Mesenchymal stem cell (in vitro differentiated cells and primary cell): ENCODE measurements around the gene PLIN5.
A peak's percentile ranks its signal among the peaks of the same experiment; 100 is the strongest.

ENCODE experiments used
- DNase-seq: peaks from one replicate; pipeline ENCODE4 v3.0.0-alpha.2; 2013
- H2AFZ ChIP-seq: one replicate; pipeline ENCODE4 v1.6.1; 2013; ENCODE audit warnings: low read depth, mild to moderate bottlenecking, control low read depth, inconsistent platforms, low read length, moderate library complexity
- H2AK5ac ChIP-seq: 2 replicates; pipeline ENCODE4 v1.6.1; 2013; ENCODE audit warnings: low read length, moderate library complexity, mild to moderate bottlenecking, inconsistent platforms; ENCODE audit not compliant: severe bottlenecking
- H2BK120ac ChIP-seq: one replicate; pipeline ENCODE4 v1.6.1; 2013; ENCODE audit warnings: low read depth, mild to moderate bottlenecking, inconsistent platforms, low read length, moderate library complexity
- H2BK12ac ChIP-seq, 2 experiments: one replicate each; pipeline ENCODE4 v1.6.1; 2013; ENCODE audit warnings: inconsistent platforms in 2 of 2, low read length in 2 of 2, mild to moderate bottlenecking in 2 of 2, moderate library complexity in 2 of 2, control low read depth in 1 of 2
- H2BK15ac ChIP-seq: one replicate; pipeline ENCODE4 v1.6.1; 2013; ENCODE audit warnings: mild to moderate bottlenecking, low read depth, inconsistent platforms; ENCODE audit not compliant: poor library complexity, severe bottlenecking
- H2BK5ac ChIP-seq: 2 replicates; pipeline ENCODE4 v1.6.1; 2013; ENCODE audit warnings: low read depth, mild to moderate bottlenecking, low read length, control low read depth, inconsistent platforms; ENCODE audit not compliant: poor library complexity, severe bottlenecking
- H3K14ac ChIP-seq, 2 experiments: one replicate each; pipeline ENCODE4 v1.6.1; 2013; ENCODE audit warnings: inconsistent platforms in 2 of 2, low read length in 2 of 2, control low read depth in 1 of 2, mild to moderate bottlenecking in 1 of 2, moderate library complexity in 1 of 2
- H3K18ac ChIP-seq, 2 experiments: one replicate each; pipeline ENCODE4 v1.6.1; 2013; ENCODE audit warnings: inconsistent platforms in 2 of 2, low read length in 2 of 2, control low read depth in 1 of 2, low read depth in 1 of 2, mild to moderate bottlenecking in 1 of 2
- H3K23ac ChIP-seq, 2 experiments: one replicate each; pipeline ENCODE4 v1.6.1; 2013; ENCODE audit warnings: inconsistent platforms in 2 of 2, low read length in 2 of 2, mild to moderate bottlenecking in 2 of 2, moderate library complexity in 2 of 2, control low read depth in 1 of 2
- H3K27ac ChIP-seq: 2 replicates; pipeline ENCODE4 v1.5.1; 2013; ENCODE audit warnings: mild to moderate bottlenecking, moderate library complexity, low read length, control low read depth, inconsistent platforms; ENCODE audit not compliant: poor library complexity, severe bottlenecking
- H3K27me3 ChIP-seq, 2 experiments: 2 replicates each; pipeline versions ENCODE4 v1.6.1 to v1.7.0; 2013; ENCODE audit warnings: low read length in 2 of 2, mild to moderate bottlenecking in 2 of 2, moderate library complexity in 2 of 2, control low read depth in 1 of 2, inconsistent platforms in 1 of 2; ENCODE audit not compliant: control insufficient read depth in 1 of 2, insufficient read depth in 1 of 2
- H3K36me3 ChIP-seq, 2 experiments: 2 replicates each; pipeline versions ENCODE4 v1.6.1 to v1.7.0; 2013; ENCODE audit warnings: low read length in 2 of 2, control low read depth in 1 of 2, inconsistent platforms in 1 of 2, low read depth in 1 of 2, mild to moderate bottlenecking in 1 of 2; ENCODE audit not compliant: insufficient read depth in 2 of 2, control insufficient read depth in 1 of 2
- H3K4ac ChIP-seq, 2 experiments: one replicate each; pipeline ENCODE4 v1.6.1; 2013; ENCODE audit warnings: inconsistent platforms in 2 of 2, low read length in 2 of 2, mild to moderate bottlenecking in 2 of 2, moderate library complexity in 2 of 2, control low read depth in 1 of 2, low read depth in 1 of 2
- H3K4me1 ChIP-seq: 2 replicates; pipeline ENCODE4 v1.6.1; 2013; ENCODE audit warnings: low read depth, low read length, control low read depth; ENCODE audit not compliant: control insufficient read depth, insufficient read depth
- H3K4me2 ChIP-seq: 2 replicates; pipeline ENCODE4 v1.6.1; 2013; ENCODE audit warnings: low read length, mild to moderate bottlenecking, inconsistent platforms; ENCODE audit not compliant: poor library complexity, severe bottlenecking
- H3K4me3 ChIP-seq, 2 experiments: 2 replicates each; pipeline versions ENCODE4 v1.5.1 to v1.7.0; 2013; ENCODE audit warnings: low read length in 2 of 2, mild to moderate bottlenecking in 2 of 2, control low read depth in 1 of 2, low read depth in 1 of 2; ENCODE audit not compliant: insufficient read depth in 1 of 2
- H3K79me1 ChIP-seq: replicated peaks from 2 replicates; pipeline ENCODE4 v1.6.1; 2013; ENCODE audit warnings: mild to moderate bottlenecking, control low read depth, low read length, inconsistent platforms; ENCODE audit not compliant: poor library complexity, severe bottlenecking
- H3K9ac ChIP-seq: 2 replicates; pipeline ENCODE4 v1.7.0; 2013; ENCODE audit warnings: mild to moderate bottlenecking, low read length, moderate library complexity
- H3K9me3 ChIP-seq: 2 replicates; pipeline ENCODE4 v1.7.0; 2013; ENCODE audit warnings: mild to moderate bottlenecking, low read length; ENCODE audit not compliant: control insufficient read depth
- H4K8ac ChIP-seq: one replicate; pipeline ENCODE4 v1.6.1; 2013; ENCODE audit warnings: inconsistent platforms, mild to moderate bottlenecking, low read length, moderate library complexity
- H4K91ac ChIP-seq: one replicate; pipeline ENCODE4 v1.6.1; 2013; ENCODE audit warnings: mild to moderate bottlenecking, low read length, inconsistent platforms
- WGBS: methylation state at CpG from one replicate; pipeline ENCODE4 v1.1.7; 2013; ENCODE audit warnings: mixed read lengths; 5-methylcytosine and 5-hydroxymethylcytosine counted together

PLIN5 gene

GRCh38 chr19:4505570-4506448, 29.2 kb downstream of the PLIN5 start:
- no peak overlapping the region for H3K4me2 ChIP-seq

GRCh38 chr19:4504891-4505569, 30.0 kb downstream of the PLIN5 start:
- Histone ChIP-seq H2AK5ac (no peak overlapping the region), H3K9ac (no peak overlapping the region), H3K27me3 (no peaks in the 10 kb centered on the region), H2BK12ac (peak overlapping the region in 1 of 2 experiments; percentile 22), H3K4me3 (no peak overlapping the region), H3K4me1 (peaks cover 10% of the 10 kb centered on the region), H3K79me1 (peaks cover 4% of the 10 kb centered on the region), H2AFZ (no peak overlapping the region), H4K91ac (peak overlapping the region; percentile 35), H3K23ac (no peak overlapping the region), H2BK120ac (no peak overlapping the region), H3K14ac (no peak overlapping the region), H2BK15ac (no peak overlapping the region), H3K9me3 (no peaks in the 10 kb centered on the region), H3K4me2 (no peak overlapping the region), H3K27ac (no peak overlapping the region), H3K4ac (no peak overlapping the region), H3K18ac (no peak overlapping the region), H3K36me3 (peaks cover 42 to 84% of the 10 kb centered on the region in 2 experiments), H2BK5ac (no peak overlapping the region), H4K8ac (no peak overlapping the region)
- WGBS: 81% methylated on average over 14 of the region's 15 CpGs
- DNase-seq: no peak

More at GRCh38 chr19:4505570-4506448, 29.2 kb downstream of the PLIN5 start:
- peaks cover 10% of the 10 kb centered on the region for H3K4me1 ChIP-seq
- H3K23ac ChIP-seq: no peak overlapping the region
- no peaks in the 10 kb centered on the region for H3K9me3 ChIP-seq
- H3K18ac ChIP-seq: no peak overlapping the region
- no peak overlapping the region for H3K14ac ChIP-seq
- H3K27me3 ChIP-seq: no peaks in the 10 kb centered on the region
- peaks cover 4% of the 10 kb centered on the region for H3K79me1 ChIP-seq
- H3K4me3 ChIP-seq: no peak overlapping the region
- H2AK5ac ChIP-seq: no peak overlapping the region
- H3K4ac ChIP-seq: peak overlapping the region in 1 of 2 experiments; percentile 6
- H2BK120ac ChIP-seq: no peak overlapping the region
- DNase-seq: no peak
- H2AFZ ChIP-seq: no peak overlapping the region
- H2BK12ac ChIP-seq: no peak overlapping the region
- no peak overlapping the region for H2BK5ac ChIP-seq
- no peak overlapping the region for H3K27ac ChIP-seq
- H3K9ac ChIP-seq: no peak overlapping the region
- H4K91ac ChIP-seq: peak overlapping the region; percentile 56
- H3K36me3 ChIP-seq: peaks cover 41 to 76% of the 10 kb centered on the region in 2 experiments
- H2BK15ac ChIP-seq: no peak overlapping the region
- H4K8ac ChIP-seq: no peak overlapping the region
- 97% methylated on average over 34 of the region's 34 CpGs for WGBS

GRCh38 chr19:4504297-4504701, 30.7 kb downstream of the PLIN5 start:
- no peak overlapping the region for H2BK12ac ChIP-seq
- 94% methylated on average over 23 of the region's 23 CpGs for WGBS

GRCh38 chr19:4503825-4504170, 31.2 kb downstream of the PLIN5 start:
- Histone ChIP-seq H2BK15ac (no peak overlapping the region), H3K9ac (no peak overlapping the region), H2BK5ac (no peak overlapping the region), H3K4me1 (peaks cover 10% of the 10 kb centered on the region), H3K4me2 (no peak overlapping the region), H2BK120ac (no peak overlapping the region), H3K9me3 (no peaks in the 10 kb centered on the region), H3K14ac (no peak overlapping the region), H3K4ac (no peak overlapping the region), H3K36me3 (peaks cover 46 to 96% of the 10 kb centered on the region in 2 experiments), H3K27me3 (no peaks in the 10 kb centered on the region), H2AK5ac (no peak overlapping the region), H4K91ac (no peak overlapping the region), H3K4me3 (no peak overlapping the region), H2AFZ (no peak overlapping the region), H3K18ac (no peak overlapping the region), H3K27ac (no peak overlapping the region), H3K23ac (no peak overlapping the region), H3K79me1 (peaks cover 6% of the 10 kb centered on the region), H2BK12ac (no peak overlapping the region), H4K8ac (no peak overlapping the region)
- no peak for DNase-seq
- 92% methylated on average over 10 of the region's 10 CpGs for WGBS

More at GRCh38 chr19:4504297-4504701, 30.7 kb downstream of the PLIN5 start:
- H4K91ac ChIP-seq: no peak overlapping the region
- H2AK5ac ChIP-seq: no peak overlapping the region
- H3K18ac ChIP-seq: no peak overlapping the region
- H4K8ac ChIP-seq: no peak overlapping the region
- no peaks in the 10 kb centered on the region for H3K27me3 ChIP-seq
- no peak for DNase-seq
- peaks cover 6% of the 10 kb centered on the region for H3K79me1 ChIP-seq
- H3K9ac ChIP-seq: no peak overlapping the region
- H2BK15ac ChIP-seq: no peak overlapping the region
- H3K4ac ChIP-seq: no peak overlapping the region
- H3K14ac ChIP-seq: no peak overlapping the region
- peaks cover 10% of the 10 kb centered on the region for H3K4me1 ChIP-seq
- H2AFZ ChIP-seq: no peak overlapping the region
- no peak overlapping the region for H3K23ac ChIP-seq
- H3K27ac ChIP-seq: no peak overlapping the region
- no peak overlapping the region for H2BK120ac ChIP-seq
- H3K4me3 ChIP-seq: no peak overlapping the region
- H3K4me2 ChIP-seq: no peak overlapping the region
- no peaks in the 10 kb centered on the region for H3K9me3 ChIP-seq
- peaks cover 45 to 91% of the 10 kb centered on the region in 2 experiments for H3K36me3 ChIP-seq
- H2BK5ac ChIP-seq: no peak overlapping the region
